ENCODE results near the gene SNX33. TPM values are rescaled to one million over a fixed set of nuclear protein-coding genes. Genes with fewer than 3 reads are reported as not detected.

The SNX33 gene
- total RNA-seq, 1 experiment from 2014 or later, result 16.8 TPM

GRCh38 chr15:75695220-75695619 is 47.5 kb downstream of the SNX33 start:
- no peak overlapping the region for H3K4me2 ChIP-seq (ENCODE audit: low read length)
- H2AFZ ChIP-seq (ENCODE audit: low read length), result no peak overlapping the region
- H3K9me3 ChIP-seq (ENCODE audit: low read length), result no peaks in the 10 kb centered on the region
- ChIA-PET CTCF (interaction anchor here (0.8 to 1.0 kb wide), 2 partner anchors 11 to 115 kb away, joined by 4 to 6 read pairs; no protein-coding TSS in a partner anchor), POLR2A (ENCODE audit: unreplicated experiment) (no interaction called here)
- ATAC-seq (no peak), DNase-seq (no peak)
- TF ChIP-seq EZH2phosphoT487 (IDR thresholded peaks at IDR 0.05; ENCODE audit: borderline replicate concordance, low read length) (no peak), CTCF (conservative IDR thresholded peaks at IDR 0.05; ENCODE audit: low read depth, low read length) (no peak), EZH2 (IDR thresholded peaks at IDR 0.05; ENCODE audit: low read length, unreplicated experiment) (no peak)
- H3F3A ChIP-seq (ENCODE audit: low read length, unreplicated experiment), result no peaks in the 10 kb centered on the region
- no peaks in the 10 kb centered on the region for H3K9me2 ChIP-seq (replicated peaks; ENCODE audit: low read length)
- H3K79me2 ChIP-seq (ENCODE audit: low read length), result no peaks in the 10 kb centered on the region
- no TSS peak for BruUV-seq (replicated peaks)
- no peaks in the 10 kb centered on the region for H4K20me1 ChIP-seq (ENCODE audit: low read length)
- H3K36me3 ChIP-seq (ENCODE audit: low read depth, low read length), result no peaks in the 10 kb centered on the region
- intact Hi-C loops (cut with micrococcal nuclease), result no loop called here
- H3K4me1 ChIP-seq (ENCODE audit: insufficient read depth, low read length), result peaks cover 18% of the 10 kb centered on the region
- H3K27me3 ChIP-seq (ENCODE audit: low read length), result no peaks in the 10 kb centered on the region
- H3K4me3 ChIP-seq (ENCODE audit: low read length), result no peak overlapping the region
- no peak overlapping the region for H3K27ac ChIP-seq (ENCODE audit: low read length)
- H3K9ac ChIP-seq (ENCODE audit: low read length), result no peak overlapping the region

- H2AFZ ChIP-seq (ENCODE audit: low read length), result no peak overlapping the region
- CTCF ChIA-PET, result no interaction called here
These were observed 48.1 kb downstream of the SNX33 start for GRCh38 chr15:75695634-75696310.

More at GRCh38 chr15:75695634-75696310, 48.1 kb downstream of the SNX33 start:
- Histone ChIP-seq H3K4me1 (ENCODE audit: insufficient read depth, low read length) (peaks cover 23% of the 10 kb centered on the region), H3K27ac (ENCODE audit: low read length) (no peak overlapping the region), H3K4me2 (ENCODE audit: low read length) (no peak overlapping the region), H3K9me3 (ENCODE audit: low read length) (no peaks in the 10 kb centered on the region), H3F3A (ENCODE audit: low read length, unreplicated experiment) (no peaks in the 10 kb centered on the region), H3K9ac (ENCODE audit: low read length) (no peak overlapping the region), H3K27me3 (ENCODE audit: low read length) (no peaks in the 10 kb centered on the region), H3K79me2 (ENCODE audit: low read length) (no peaks in the 10 kb centered on the region), H4K20me1 (ENCODE audit: low read length) (no peaks in the 10 kb centered on the region), H3K36me3 (ENCODE audit: low read depth, low read length) (no peaks in the 10 kb centered on the region), H3K9me2 (replicated peaks; ENCODE audit: low read length) (no peaks in the 10 kb centered on the region), H3K4me3 (ENCODE audit: low read length) (no peak overlapping the region)
- intact Hi-C loops (cut with micrococcal nuclease), result no loop called here
- POLR2A ChIA-PET (ENCODE audit: unreplicated experiment), result no interaction called here
- ATAC-seq (no peak), DNase-seq (no peak)
- BruUV-seq (replicated peaks), result no TSS peak
- TF ChIP-seq EZH2 (IDR thresholded peaks at IDR 0.05; ENCODE audit: low read length, unreplicated experiment), result no peak
- no peak for TF ChIP-seq EZH2phosphoT487 (IDR thresholded peaks at IDR 0.05; ENCODE audit: borderline replicate concordance, low read length)
- TF ChIP-seq CTCF (conservative IDR thresholded peaks at IDR 0.05; ENCODE audit: low read depth, low read length), result no peak

Measured in PC-3 (cell line).